SK-N-SH treated with all-trans-retinoic acid at 6 μM for 48 hours (cell line): Measurements from ENCODE around the gene CXCR5.
A peak's percentile ranks its signal among the peaks of the same experiment; 100 is the strongest.
"Not testable (repeated sequence)": the region's sequence is repeated elsewhere in the genome, so short reads cannot be mapped to it uniquely, and the experiment has no call there.

Experiments
- ATAC-seq: fragments of 200-7000 bp; cut with Tn5 transposase; 3 replicates; pipeline ENCODE4 v1.9.1; 2020; ENCODE audit warnings: mild to moderate bottlenecking, moderate library complexity
- ARNTL ChIP-seq: fragments of 450-650 bp; formaldehyde crosslinking; IDR thresholded peaks from 2 replicates; pipeline ENCODE4 v1.5.0; 2020; ENCODE audit warnings: low read depth, mild to moderate bottlenecking, moderate library complexity, borderline replicate concordance
- BACH2 ChIP-seq: fragments of 250-450 bp; sonication (Bioruptor Pico); IDR thresholded peaks from 2 replicates; pipeline ENCODE4 v1.9.0; 2021; ENCODE audit warnings: mild to moderate bottlenecking, borderline replicate concordance
- ESRRG ChIP-seq: fragments of 250-450 bp; sonication (Bioruptor Pico); IDR thresholded peaks from 2 replicates; pipeline ENCODE4 v1.6.1; 2021; ENCODE audit warnings: mild to moderate bottlenecking
- ISL1 ChIP-seq: fragments of 250-450 bp; sonication (Bioruptor Pico); IDR thresholded peaks from 2 replicates; pipeline ENCODE4 v2.1.2; 2022; ENCODE audit warnings: mild to moderate bottlenecking, moderate library complexity
- OSR1 ChIP-seq: fragments of 250-450 bp; sonication (Bioruptor Pico); IDR thresholded peaks from 2 replicates; pipeline ENCODE4 v1.8.0; 2022; ENCODE audit warnings: moderate library complexity, mild to moderate bottlenecking, inconsistent platforms
- PPARA ChIP-seq: fragments of 250-450 bp; sonication (Bioruptor Pico); IDR thresholded peaks from 2 replicates; pipeline ENCODE4 v1.5.0; 2020; ENCODE audit warnings: mild to moderate bottlenecking, borderline replicate concordance
- RARB ChIP-seq: fragments of 250-450 bp; sonication (Bioruptor Pico); IDR thresholded peaks from 2 replicates; pipeline ENCODE4 v1.8.0; 2021; ENCODE audit warnings: mild to moderate bottlenecking, moderate library complexity
- SNAI2 ChIP-seq: fragments of 250-450 bp; sonication (Bioruptor Pico); IDR thresholded peaks from 2 replicates; pipeline ENCODE4 v1.5.0; 2020; ENCODE audit warnings: mild to moderate bottlenecking, moderate library complexity
- TCF4 ChIP-seq: fragments of 250-450 bp; sonication (Bioruptor Pico); IDR thresholded peaks from 2 replicates; pipeline ENCODE4 v1.8.0; 2021; ENCODE audit warnings: mild to moderate bottlenecking, moderate library complexity, borderline replicate concordance
- TOX ChIP-seq: fragments of 250-450 bp; sonication (Bioruptor Pico); IDR thresholded peaks from 2 replicates; pipeline ENCODE4 v1.8.0; 2021; ENCODE audit warnings: mild to moderate bottlenecking, moderate library complexity, borderline replicate concordance
- ZC3H10 ChIP-seq: fragments of 250-450 bp; sonication (Bioruptor Pico); IDR thresholded peaks from 2 replicates; pipeline ENCODE4 v1.5.1; 2021; ENCODE audit warnings: mild to moderate bottlenecking, moderate library complexity
- ZFP3 ChIP-seq: fragments of 250-450 bp; sonication (Bioruptor Pico); IDR thresholded peaks from 2 replicates; pipeline ENCODE4 v1.5.0; 2020; ENCODE audit warnings: mild to moderate bottlenecking, moderate library complexity
- ZFP30 ChIP-seq: fragments of 450-650 bp; formaldehyde crosslinking; IDR thresholded peaks from 2 replicates; pipeline ENCODE4 v1.5.0; 2022; ENCODE audit warnings: mild to moderate bottlenecking, moderate library complexity
- ZNF565 ChIP-seq: fragments of 450-650 bp; formaldehyde crosslinking; conservative IDR thresholded peaks from 2 replicates; pipeline ENCODE4 v1.5.0; 2020; ENCODE audit warnings: low read depth, mild to moderate bottlenecking, moderate library complexity
- ZNF70 ChIP-seq: fragments of 450-650 bp; formaldehyde crosslinking; IDR thresholded peaks from 2 replicates; pipeline ENCODE4 v1.5.0; 2020; ENCODE audit warnings: mild to moderate bottlenecking, moderate library complexity
- ZNF8 ChIP-seq: fragments of 450-650 bp; formaldehyde crosslinking; IDR thresholded peaks from 2 replicates; pipeline ENCODE4 v1.5.0; 2020; ENCODE audit warnings: mild to moderate bottlenecking, moderate library complexity
- TF ChIP-seq, protein P1 (sequence below): fragments of 250-450 bp; sonication (Bioruptor Pico); IDR thresholded peaks from 2 replicates; pipeline ENCODE4 v1.5.0; 2020; ENCODE audit warnings: mild to moderate bottlenecking, moderate library complexity
- TF ChIP-seq, protein P2 (sequence below): fragments of 250-450 bp; sonication (Bioruptor Pico); IDR thresholded peaks from 2 replicates; pipeline ENCODE4 v1.8.0; 2020; ENCODE audit warnings: mild to moderate bottlenecking, moderate library complexity, borderline replicate concordance
- TF ChIP-seq, protein P3 (sequence below): fragments of 250-450 bp; sonication (Bioruptor Pico); IDR thresholded peaks from 2 replicates; pipeline ENCODE4 v1.8.0; 2021; ENCODE audit warnings: low read depth, mild to moderate bottlenecking, moderate library complexity, borderline replicate concordance
- TF ChIP-seq, protein P4 (sequence below): fragments of 250-450 bp; sonication (Bioruptor Pico); IDR thresholded peaks from 2 replicates; pipeline ENCODE4 v1.5.1; 2020; ENCODE audit warnings: low read depth, mild to moderate bottlenecking, moderate library complexity

CXCR5 gene

DNA sequence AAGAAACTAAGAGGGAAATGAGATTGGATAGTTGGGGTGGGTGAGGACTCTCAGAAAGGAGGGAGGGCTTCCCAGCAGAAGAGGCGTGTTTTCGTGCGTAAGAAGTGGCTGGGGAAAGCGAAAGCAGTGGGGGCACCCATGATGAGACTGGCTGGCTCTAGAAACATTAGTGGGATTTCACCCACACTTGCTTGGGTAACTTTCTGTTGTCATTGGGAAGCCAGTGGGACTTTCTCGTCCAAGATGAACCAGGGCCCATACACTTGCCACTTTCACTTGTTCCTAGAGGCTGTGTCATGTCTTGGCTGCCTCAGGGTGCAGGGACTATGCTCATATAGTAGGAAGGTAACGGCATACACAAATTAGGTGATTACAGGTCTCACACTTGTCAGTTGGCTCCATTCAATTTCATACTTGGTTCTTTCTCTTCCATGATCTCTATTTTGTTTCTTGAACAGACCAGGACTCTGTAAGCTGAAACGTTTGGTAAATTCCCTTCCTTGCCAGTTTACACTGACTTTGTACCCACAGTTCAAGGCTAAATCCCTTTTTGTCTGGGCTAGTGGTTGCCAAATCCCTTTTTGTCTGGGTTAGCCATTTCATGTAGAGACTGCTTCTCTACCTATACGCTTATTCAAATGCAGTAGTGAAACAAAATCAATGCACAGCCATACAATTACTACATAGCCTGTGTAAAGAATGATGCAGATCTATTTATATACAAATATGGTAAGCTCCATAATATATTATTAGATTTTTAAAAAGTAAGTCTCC, 42.0 kb upstream of the CXCR5 start:
- ATAC-seq, result no peak
- TF ChIP-seq, protein P1, sequence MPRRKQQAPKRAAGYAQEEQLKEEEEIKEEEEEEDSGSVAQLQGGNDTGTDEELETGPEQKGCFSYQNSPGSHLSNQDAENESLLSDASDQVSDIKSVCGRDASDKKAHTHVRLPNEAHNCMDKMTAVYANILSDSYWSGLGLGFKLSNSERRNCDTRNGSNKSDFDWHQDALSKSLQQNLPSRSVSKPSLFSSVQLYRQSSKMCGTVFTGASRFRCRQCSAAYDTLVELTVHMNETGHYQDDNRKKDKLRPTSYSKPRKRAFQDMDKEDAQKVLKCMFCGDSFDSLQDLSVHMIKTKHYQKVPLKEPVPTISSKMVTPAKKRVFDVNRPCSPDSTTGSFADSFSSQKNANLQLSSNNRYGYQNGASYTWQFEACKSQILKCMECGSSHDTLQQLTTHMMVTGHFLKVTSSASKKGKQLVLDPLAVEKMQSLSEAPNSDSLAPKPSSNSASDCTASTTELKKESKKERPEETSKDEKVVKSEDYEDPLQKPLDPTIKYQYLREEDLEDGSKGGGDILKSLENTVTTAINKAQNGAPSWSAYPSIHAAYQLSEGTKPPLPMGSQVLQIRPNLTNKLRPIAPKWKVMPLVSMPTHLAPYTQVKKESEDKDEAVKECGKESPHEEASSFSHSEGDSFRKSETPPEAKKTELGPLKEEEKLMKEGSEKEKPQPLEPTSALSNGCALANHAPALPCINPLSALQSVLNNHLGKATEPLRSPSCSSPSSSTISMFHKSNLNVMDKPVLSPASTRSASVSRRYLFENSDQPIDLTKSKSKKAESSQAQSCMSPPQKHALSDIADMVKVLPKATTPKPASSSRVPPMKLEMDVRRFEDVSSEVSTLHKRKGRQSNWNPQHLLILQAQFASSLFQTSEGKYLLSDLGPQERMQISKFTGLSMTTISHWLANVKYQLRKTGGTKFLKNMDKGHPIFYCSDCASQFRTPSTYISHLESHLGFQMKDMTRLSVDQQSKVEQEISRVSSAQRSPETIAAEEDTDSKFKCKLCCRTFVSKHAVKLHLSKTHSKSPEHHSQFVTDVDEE, result no peak
- TF ChIP-seq ZNF70, result no peak
- TF ChIP-seq, all 23 proteins: peak for 0

DNA sequence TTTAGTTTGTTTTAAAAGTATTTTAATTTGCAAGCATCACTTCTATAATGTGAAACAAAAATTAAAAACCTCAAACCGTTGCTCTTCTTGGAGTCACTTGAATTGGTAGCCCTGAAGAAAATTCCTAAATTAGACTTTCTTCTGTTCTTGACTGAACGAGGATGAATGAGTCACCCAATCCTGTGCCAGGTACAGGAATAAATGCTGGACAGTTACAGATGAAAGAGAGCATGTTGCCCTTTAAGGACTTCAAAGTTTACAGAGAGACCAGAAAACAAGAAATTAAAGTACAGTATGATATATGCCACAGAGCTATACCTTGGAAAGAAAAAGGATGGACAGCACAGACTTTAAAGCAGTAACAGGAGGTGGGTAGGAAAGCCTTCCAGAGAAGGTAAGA, 41.3 kb upstream of the CXCR5 start:
- TF ChIP-seq, protein P1, result no peak
- TF ChIP-seq ZNF8 (CRISPR knock-in tag), result no peak
- TF ChIP-seq, protein P2, sequence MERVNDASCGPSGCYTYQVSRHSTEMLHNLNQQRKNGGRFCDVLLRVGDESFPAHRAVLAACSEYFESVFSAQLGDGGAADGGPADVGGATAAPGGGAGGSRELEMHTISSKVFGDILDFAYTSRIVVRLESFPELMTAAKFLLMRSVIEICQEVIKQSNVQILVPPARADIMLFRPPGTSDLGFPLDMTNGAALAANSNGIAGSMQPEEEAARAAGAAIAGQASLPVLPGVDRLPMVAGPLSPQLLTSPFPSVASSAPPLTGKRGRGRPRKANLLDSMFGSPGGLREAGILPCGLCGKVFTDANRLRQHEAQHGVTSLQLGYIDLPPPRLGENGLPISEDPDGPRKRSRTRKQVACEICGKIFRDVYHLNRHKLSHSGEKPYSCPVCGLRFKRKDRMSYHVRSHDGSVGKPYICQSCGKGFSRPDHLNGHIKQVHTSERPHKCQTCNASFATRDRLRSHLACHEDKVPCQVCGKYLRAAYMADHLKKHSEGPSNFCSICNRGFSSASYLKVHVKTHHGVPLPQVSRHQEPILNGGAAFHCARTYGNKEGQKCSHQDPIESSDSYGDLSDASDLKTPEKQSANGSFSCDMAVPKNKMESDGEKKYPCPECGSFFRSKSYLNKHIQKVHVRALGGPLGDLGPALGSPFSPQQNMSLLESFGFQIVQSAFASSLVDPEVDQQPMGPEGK (CRISPR knock-in tag), result no peak
- no peak for TF ChIP-seq RARB (CRISPR knock-in tag)
- TF ChIP-seq ZFP30 (CRISPR knock-in tag), result no peak
- no peak for TF ChIP-seq ESRRG (CRISPR knock-in tag)
- no peak for TF ChIP-seq PPARA (CRISPR knock-in tag)
- TF ChIP-seq, protein P3, sequence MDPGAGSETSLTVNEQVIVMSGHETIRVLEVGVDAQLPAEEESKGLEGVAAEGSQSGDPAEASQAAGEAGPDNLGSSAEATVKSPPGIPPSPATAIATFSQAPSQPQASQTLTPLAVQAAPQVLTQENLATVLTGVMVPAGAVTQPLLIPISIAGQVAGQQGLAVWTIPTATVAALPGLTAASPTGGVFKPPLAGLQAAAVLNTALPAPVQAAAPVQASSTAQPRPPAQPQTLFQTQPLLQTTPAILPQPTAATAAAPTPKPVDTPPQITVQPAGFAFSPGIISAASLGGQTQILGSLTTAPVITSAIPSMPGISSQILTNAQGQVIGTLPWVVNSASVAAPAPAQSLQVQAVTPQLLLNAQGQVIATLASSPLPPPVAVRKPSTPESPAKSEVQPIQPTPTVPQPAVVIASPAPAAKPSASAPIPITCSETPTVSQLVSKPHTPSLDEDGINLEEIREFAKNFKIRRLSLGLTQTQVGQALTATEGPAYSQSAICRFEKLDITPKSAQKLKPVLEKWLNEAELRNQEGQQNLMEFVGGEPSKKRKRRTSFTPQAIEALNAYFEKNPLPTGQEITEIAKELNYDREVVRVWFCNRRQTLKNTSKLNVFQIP (CRISPR knock-in tag), result no peak
- TF ChIP-seq TOX (CRISPR knock-in tag), result no peak
- TF ChIP-seq ZNF70, result no peak
- TF ChIP-seq ZC3H10 (CRISPR knock-in tag), result no peak
- no peak for TF ChIP-seq TCF4 (CRISPR knock-in tag)
- no peak for TF ChIP-seq ZFP3
- TF ChIP-seq ZNF565, result no peak
- no peak for TF ChIP-seq BACH2 (CRISPR knock-in tag)
- no peak for TF ChIP-seq OSR1
- no peak for TF ChIP-seq ARNTL (CRISPR knock-in tag)
- TF ChIP-seq, protein P4, sequence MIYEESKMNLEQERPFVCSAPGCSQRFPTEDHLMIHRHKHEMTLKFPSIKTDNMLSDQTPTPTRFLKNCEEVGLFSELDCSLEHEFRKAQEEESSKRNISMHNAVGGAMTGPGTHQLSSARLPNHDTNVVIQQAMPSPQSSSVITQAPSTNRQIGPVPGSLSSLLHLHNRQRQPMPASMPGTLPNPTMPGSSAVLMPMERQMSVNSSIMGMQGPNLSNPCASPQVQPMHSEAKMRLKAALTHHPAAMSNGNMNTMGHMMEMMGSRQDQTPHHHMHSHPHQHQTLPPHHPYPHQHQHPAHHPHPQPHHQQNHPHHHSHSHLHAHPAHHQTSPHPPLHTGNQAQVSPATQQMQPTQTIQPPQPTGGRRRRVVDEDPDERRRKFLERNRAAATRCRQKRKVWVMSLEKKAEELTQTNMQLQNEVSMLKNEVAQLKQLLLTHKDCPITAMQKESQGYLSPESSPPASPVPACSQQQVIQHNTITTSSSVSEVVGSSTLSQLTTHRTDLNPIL, result no peak
- ATAC-seq, result peak; percentile 77

DNA sequence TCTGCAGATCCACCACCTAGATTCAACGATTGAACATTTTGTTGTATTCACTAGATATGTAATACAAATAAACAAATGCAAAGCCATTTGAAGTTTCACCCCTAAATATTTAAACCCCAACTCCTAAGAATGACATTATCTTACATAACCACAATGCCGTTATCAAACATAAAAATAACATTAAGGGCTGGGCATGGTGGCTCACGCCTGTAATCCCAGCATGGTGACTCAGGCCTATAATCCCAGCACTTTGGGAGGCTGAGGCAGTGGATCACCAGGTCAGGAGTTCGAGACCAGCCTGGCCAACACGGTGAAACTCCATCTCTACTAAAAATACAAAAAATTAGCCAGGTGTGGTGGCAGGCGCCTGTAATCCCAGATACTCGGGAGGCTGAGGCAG, 40.8 kb upstream of the CXCR5 start:
- not testable (repeated sequence) for ATAC-seq

DNA sequence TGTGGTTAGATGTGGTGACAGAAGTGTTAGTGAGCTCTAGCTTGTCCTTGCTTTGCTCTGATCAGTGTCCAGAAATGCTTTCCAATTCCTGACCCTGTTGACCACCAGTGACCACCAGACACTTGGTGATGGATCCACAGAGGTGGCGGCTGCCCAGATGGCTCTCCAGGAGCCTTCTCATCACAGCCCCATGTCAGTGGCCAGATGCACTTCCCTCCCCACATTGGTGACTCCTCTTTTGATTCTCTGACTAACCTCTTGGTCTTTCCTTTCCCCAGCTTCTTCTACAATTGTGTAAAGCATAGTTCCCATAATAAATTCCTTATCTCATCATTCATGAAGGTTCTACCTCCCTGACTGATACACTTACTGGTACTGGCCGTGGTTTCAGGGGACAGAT, 40.1 kb upstream of the CXCR5 start:
- ATAC-seq, result no peak
- TF ChIP-seq, protein P3 (CRISPR knock-in tag), result no peak
- no peak for TF ChIP-seq SNAI2 (CRISPR knock-in tag)
- no peak for TF ChIP-seq ZFP3
- TF ChIP-seq, protein P4, result no peak
- no peak for TF ChIP-seq ESRRG (CRISPR knock-in tag)
- no peak for TF ChIP-seq ZFP30 (CRISPR knock-in tag)
- TF ChIP-seq ISL1, result no peak
- no peak for TF ChIP-seq TOX (CRISPR knock-in tag)
- TF ChIP-seq PPARA (CRISPR knock-in tag), result no peak
- no peak for TF ChIP-seq RARB (CRISPR knock-in tag)
